ENCODE measurements around the gene PPP2R2C.

Gene PPP2R2C

GRCh38 chr4:6352031-6352692 lies 120.3 kb downstream of the PPP2R2C start:
- no peak overlapping the region for H3K4me3 ChIP-seq (ENCODE audit: low read depth, low read length)
- TF ChIP-seq CTCF (IDR thresholded peaks at IDR 0.05; ENCODE audit: borderline replicate concordance, insufficient read depth, low read depth, low read length): no peak

- TF ChIP-seq CTCF (IDR thresholded peaks at IDR 0.05; ENCODE audit: borderline replicate concordance, insufficient read depth, low read depth, low read length): no peak
- no peak overlapping the region for H3K4me3 ChIP-seq (ENCODE audit: low read depth, low read length)
These were observed 121.0 kb downstream of the PPP2R2C start for GRCh38 chr4:6351246-6352000.

- TF ChIP-seq CTCF (IDR thresholded peaks at IDR 0.05; ENCODE audit: borderline replicate concordance, insufficient read depth, low read depth, low read length): no peak
These were observed 121.8 kb downstream of the PPP2R2C start for GRCh38 chr4:6350646-6351045.

GRCh38 chr4:6349896-6350603 lies 122.4 kb downstream of the PPP2R2C start:
- no peak for TF ChIP-seq CTCF (IDR thresholded peaks at IDR 0.05; ENCODE audit: borderline replicate concordance, insufficient read depth, low read depth, low read length)
- no peak overlapping the region for H3K4me3 ChIP-seq (ENCODE audit: low read depth, low read length)

More at GRCh38 chr4:6350646-6351045, 121.8 kb downstream of the PPP2R2C start:
- H3K4me3 ChIP-seq (ENCODE audit: low read depth, low read length): no peak overlapping the region

DNA sequence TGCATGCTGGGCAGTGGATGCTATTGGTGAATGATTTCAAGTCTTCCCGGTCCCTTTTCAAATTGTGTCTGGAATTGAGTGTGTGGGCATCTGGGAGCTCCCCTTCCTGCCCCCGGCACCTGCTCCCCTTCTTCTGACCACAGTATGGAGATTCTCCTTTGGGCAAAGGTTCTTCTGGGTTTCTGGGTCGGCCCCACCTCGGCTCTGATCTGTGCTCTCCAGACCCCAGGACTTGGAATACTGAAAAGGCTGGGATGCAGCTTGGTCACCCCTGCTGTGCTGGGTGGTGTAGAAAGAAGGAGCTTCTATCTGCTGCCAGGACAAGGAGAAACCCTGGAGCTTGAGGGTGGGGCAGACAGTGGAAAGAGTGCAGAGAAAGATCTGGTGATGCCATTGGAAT lies 124.0 kb downstream of the PPP2R2C start:
- no peak overlapping the region for H3K4me3 ChIP-seq (ENCODE audit: low read depth, low read length)
- TF ChIP-seq CTCF (IDR thresholded peaks at IDR 0.05; ENCODE audit: borderline replicate concordance, insufficient read depth, low read depth, low read length): no peak

- no peak overlapping the region for H3K4me3 ChIP-seq (ENCODE audit: low read depth, low read length)
- no peak for TF ChIP-seq CTCF (IDR thresholded peaks at IDR 0.05; ENCODE audit: borderline replicate concordance, insufficient read depth, low read depth, low read length)
These were observed 124.8 kb downstream of the PPP2R2C start for GRCh38 chr4:6347511-6348045.
